Measurements from ENCODE around the gene TMEM63C. TPM values are rescaled to one million over a fixed set of nuclear protein-coding genes. Genes with fewer than 3 reads are reported as not detected.

Gene TMEM63C
- total RNA-seq, 6 donors from 2014 or later = 0.15 to 8.3 (median 0.80) TPM; not detected in 2

- WGBS, 2 donors = 79% methylated on average over 2 of the region's 3 CpGs; no CpG with 5 or more reads in 1 of the 2 donors
- H3K27ac ChIP-seq = no peak overlapping the region
- no peak overlapping the region for H3K4me3 ChIP-seq
- DNase-seq (no peak), ATAC-seq (ENCODE audit: low FRiP score in 2 of 2) (no peak)
- H3K36me3 ChIP-seq = no peaks in the 10 kb centered on the region
- H3K27me3 ChIP-seq = no peaks in the 10 kb centered on the region
- no peaks in the 10 kb centered on the region for H3K9me3 ChIP-seq
- TF ChIP-seq POLR2A (IDR thresholded peaks at IDR 0.05) (no peak), POLR2AphosphoS5 (IDR thresholded peaks at IDR 0.05) (no peak), EP300 (IDR thresholded peaks at IDR 0.05) (no peak)
- TF ChIP-seq, protein P1, sequence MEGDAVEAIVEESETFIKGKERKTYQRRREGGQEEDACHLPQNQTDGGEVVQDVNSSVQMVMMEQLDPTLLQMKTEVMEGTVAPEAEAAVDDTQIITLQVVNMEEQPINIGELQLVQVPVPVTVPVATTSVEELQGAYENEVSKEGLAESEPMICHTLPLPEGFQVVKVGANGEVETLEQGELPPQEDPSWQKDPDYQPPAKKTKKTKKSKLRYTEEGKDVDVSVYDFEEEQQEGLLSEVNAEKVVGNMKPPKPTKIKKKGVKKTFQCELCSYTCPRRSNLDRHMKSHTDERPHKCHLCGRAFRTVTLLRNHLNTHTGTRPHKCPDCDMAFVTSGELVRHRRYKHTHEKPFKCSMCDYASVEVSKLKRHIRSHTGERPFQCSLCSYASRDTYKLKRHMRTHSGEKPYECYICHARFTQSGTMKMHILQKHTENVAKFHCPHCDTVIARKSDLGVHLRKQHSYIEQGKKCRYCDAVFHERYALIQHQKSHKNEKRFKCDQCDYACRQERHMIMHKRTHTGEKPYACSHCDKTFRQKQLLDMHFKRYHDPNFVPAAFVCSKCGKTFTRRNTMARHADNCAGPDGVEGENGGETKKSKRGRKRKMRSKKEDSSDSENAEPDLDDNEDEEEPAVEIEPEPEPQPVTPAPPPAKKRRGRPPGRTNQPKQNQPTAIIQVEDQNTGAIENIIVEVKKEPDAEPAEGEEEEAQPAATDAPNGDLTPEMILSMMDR (IDR thresholded peaks at IDR 0.05) = no peak
- H3K4me1 ChIP-seq = no peaks in the 10 kb centered on the region
Observed at GRCh38 chr14:77238356-77238755, 56.8 kb downstream of the TMEM63C start.

GRCh38 chr14:77238996-77239395 is 57.4 kb downstream of the TMEM63C start:
- DNase-seq (no peak), ATAC-seq (ENCODE audit: low FRiP score in 2 of 2) (no peak)
- no peaks in the 10 kb centered on the region for H3K9me3 ChIP-seq
- H3K4me1 ChIP-seq = no peaks in the 10 kb centered on the region
- no peak overlapping the region for H3K27ac ChIP-seq
- no peaks in the 10 kb centered on the region for H3K27me3 ChIP-seq
- no peaks in the 10 kb centered on the region for H3K36me3 ChIP-seq
- H3K4me3 ChIP-seq = no peak overlapping the region
- TF ChIP-seq EP300 (IDR thresholded peaks at IDR 0.05) (no peak), POLR2AphosphoS5 (IDR thresholded peaks at IDR 0.05) (no peak), POLR2A (IDR thresholded peaks at IDR 0.05) (no peak)
- TF ChIP-seq, protein P1 (IDR thresholded peaks at IDR 0.05) = no peak
- WGBS, 2 donors = 71 to 86% methylated on average over 4 of the region's 4 CpGs

GRCh38 chr14:77239412-77239811 is 57.8 kb downstream of the TMEM63C start:
- no peak for ATAC-seq (ENCODE audit: low FRiP score in 2 of 2)
- 94 to 96% methylated on average over 5 to 16 of the region's 16 CpGs for WGBS, 2 donors
- no peak overlapping the region for H3K4me3 ChIP-seq

DNA sequence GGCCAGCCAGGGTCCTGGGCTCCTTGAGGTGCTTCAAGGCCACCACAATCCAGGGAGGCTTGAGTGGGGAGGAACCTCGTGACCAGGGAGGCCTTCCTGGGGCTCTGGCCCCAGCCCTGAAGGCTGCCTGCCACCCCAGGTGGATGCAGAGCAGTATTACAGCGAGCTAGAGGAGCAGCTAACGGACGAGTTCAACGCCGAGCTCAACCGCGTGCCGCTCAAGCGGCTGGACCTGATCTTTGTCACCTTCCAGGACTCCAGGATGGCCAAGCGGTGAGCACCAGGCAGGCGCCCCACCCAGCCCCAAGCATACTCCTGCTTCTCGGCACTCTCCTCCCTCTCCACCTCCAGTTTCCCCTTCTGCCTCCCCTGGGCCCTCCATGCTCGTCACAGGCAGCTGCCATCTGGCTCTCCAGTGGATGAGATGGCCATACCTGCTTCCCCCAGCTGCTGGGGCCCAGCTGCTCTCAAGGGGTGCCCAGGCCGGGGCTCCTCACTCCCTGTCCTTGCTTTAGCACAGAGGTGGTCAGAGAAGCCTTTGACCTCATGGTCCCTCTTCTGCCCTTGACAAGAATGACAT is 58.8 kb downstream of the TMEM63C start:
- Histone ChIP-seq H3K36me3 (no peaks in the 10 kb centered on the region), H3K4me3 (no peak overlapping the region), H3K9me3 (no peaks in the 10 kb centered on the region), H3K27me3 (no peaks in the 10 kb centered on the region), H3K4me1 (no peaks in the 10 kb centered on the region), H3K27ac (no peak overlapping the region)
- DNase-seq (peak in 1 of 2 donors; percentile 68), ATAC-seq (ENCODE audit: low FRiP score in 2 of 2) (no peak)
- 63 to 78% methylated on average over 3 to 15 of the region's 15 CpGs for WGBS, 2 donors
- TF ChIP-seq, protein P1 (IDR thresholded peaks at IDR 0.05) = no peak
- TF ChIP-seq EP300 (IDR thresholded peaks at IDR 0.05) (no peak), POLR2A (IDR thresholded peaks at IDR 0.05) (no peak), POLR2AphosphoS5 (IDR thresholded peaks at IDR 0.05) (no peak)

More at GRCh38 chr14:77239412-77239811, 57.8 kb downstream of the TMEM63C start:
- no peaks in the 10 kb centered on the region for H3K9me3 ChIP-seq
- no peak overlapping the region for H3K27ac ChIP-seq
- DNase-seq = peak in 1 of 2 donors; percentile 68
- H3K27me3 ChIP-seq = no peaks in the 10 kb centered on the region
- no peak for TF ChIP-seq EP300 (IDR thresholded peaks at IDR 0.05)
- TF ChIP-seq, protein P1 (IDR thresholded peaks at IDR 0.05) = no peak
- no peak for TF ChIP-seq POLR2AphosphoS5 (IDR thresholded peaks at IDR 0.05)
- TF ChIP-seq POLR2A (IDR thresholded peaks at IDR 0.05) = no peak
- H3K36me3 ChIP-seq = no peaks in the 10 kb centered on the region
- no peaks in the 10 kb centered on the region for H3K4me1 ChIP-seq

DNA sequence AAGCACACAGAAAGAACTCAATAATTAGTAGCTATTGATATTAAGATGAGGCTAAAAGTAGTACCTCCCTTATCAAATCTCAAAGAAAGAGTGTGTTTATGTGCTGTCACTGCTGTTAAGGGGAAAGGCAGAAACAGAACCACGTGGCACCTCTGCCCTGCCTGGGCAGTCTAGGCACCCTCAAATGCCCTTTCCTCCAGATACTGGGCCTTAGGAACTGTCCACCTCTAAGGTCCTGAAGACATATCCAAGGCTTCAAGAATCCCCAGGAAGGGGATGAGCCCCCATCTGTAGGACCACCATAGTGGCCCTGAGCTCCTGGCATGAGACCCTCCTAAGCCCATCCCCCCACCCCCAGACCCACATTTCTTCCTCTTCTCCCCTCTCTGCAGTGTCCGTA is 60.4 kb downstream of the TMEM63C start:
- Histone ChIP-seq H3K36me3 (no peaks in the 10 kb centered on the region), H3K4me3 (no peak overlapping the region), H3K27me3 (no peaks in the 10 kb centered on the region), H3K27ac (no peak overlapping the region), H3K9me3 (no peaks in the 10 kb centered on the region), H3K4me1 (no peaks in the 10 kb centered on the region)
- 61 to 73% methylated on average over 2 of the region's 2 CpGs for WGBS, 2 donors
- no peak for DNase-seq
- ATAC-seq (ENCODE audit: low FRiP score in 2 of 2) = no peak
- TF ChIP-seq POLR2A (IDR thresholded peaks at IDR 0.05) = no peak
